Lung (tissue), 16 donors: ENCODE measurements around the gene CD48. TPM values are rescaled to one million over a fixed set of nuclear protein-coding genes. Genes with fewer than 3 reads are reported as not detected.

Experiments used
- ATAC-seq: fragments of 200-7000 bp; cut with Tn5 transposase; one replicate; pipeline ENCODE4 v1.9.1; 2020; ENCODE audit warnings: moderate number of reproducible peaks; ENCODE audit not compliant: insufficient read depth, low FRiP score
- DNase-seq, 3 donors: peaks; one replicate each; pipeline ENCODE4 v3.0.0-alpha.2; 2013 to 2017
- H3K27ac ChIP-seq, 2 donors: one replicate each; pipeline ENCODE4 v1.5.1; 2013; ENCODE audit warnings: mild to moderate bottlenecking in 2 of 2, moderate library complexity in 2 of 2, control low read depth in 1 of 2, inconsistent platforms in 1 of 2, low read depth in 1 of 2, low read length in 1 of 2
- H3K27me3 ChIP-seq, 3 donors: one replicate each; pipeline ENCODE4 v1.5.1; 2013; ENCODE audit warnings: low read length in 2 of 3; ENCODE audit not compliant: control insufficient read depth in 3 of 3, insufficient read depth in 3 of 3
- H3K36me3 ChIP-seq, 4 donors: one replicate each; pipeline ENCODE4 v1.5.1; 2013; ENCODE audit warnings: low read length in 4 of 4, mild to moderate bottlenecking in 1 of 4, moderate library complexity in 1 of 4; ENCODE audit not compliant: control insufficient read depth in 4 of 4, insufficient read depth in 4 of 4
- H3K4me1 ChIP-seq, 5 donors: one replicate each; pipeline ENCODE4 v1.5.1; 2013; ENCODE audit warnings: low read length in 5 of 5, mild to moderate bottlenecking in 2 of 5, moderate library complexity in 1 of 5; ENCODE audit not compliant: control insufficient read depth in 5 of 5, insufficient read depth in 5 of 5
- H3K4me3 ChIP-seq: one replicate; pipeline ENCODE4 v1.5.1; 2013; ENCODE audit warnings: mild to moderate bottlenecking, control low read depth, moderate library complexity
- H3K9ac ChIP-seq, 2 donors: one replicate each; pipeline ENCODE4 v1.5.1; 2013; ENCODE audit warnings: low read length in 2 of 2, control low read depth in 1 of 2; ENCODE audit not compliant: insufficient read depth in 1 of 2
- H3K9me3 ChIP-seq, 4 donors: one replicate each; pipeline ENCODE4 v1.5.1; 2013; ENCODE audit warnings: low read length in 3 of 4, mild to moderate bottlenecking in 1 of 4, moderate library complexity in 1 of 4; ENCODE audit not compliant: control insufficient read depth in 4 of 4, insufficient read depth in 3 of 4
- CTCF ChIP-seq: IDR thresholded peaks from 2 replicates; pipeline ENCODE4 v1.5.1; 2012; ENCODE audit warnings: mild to moderate bottlenecking; ENCODE audit errors: control extremely low read depth, extremely low read depth
- WGBS, 2 donors: extraction: QIAGEN DNeasy Blood & Tissue Kit; methylation state at CpG; one replicate each; pipeline ENCODE4 v1.1.7; 2013; 5-methylcytosine and 5-hydroxymethylcytosine counted together
- long read RNA-seq, 5 donors: transcript quantifications; one replicate each; lab custom pipeline, GENCODE V29; 2026
- polyA plus RNA-seq, 2 donors: library from polyadenylated mRNA; stranded (reverse); fragments of 200-250 nt; gene quantifications; one replicate each; pipeline ENCODE4 v1.2.1, GENCODE V29; 2013
- total RNA-seq, 2 donors: library from RNA; depleted of rRNA in 1 of 2; stranded (reverse); fragments of >200 nt in 1 of 2; gene quantifications; one replicate each; pipeline ENCODE4 v1.2.1, GENCODE V29; 2014 to 2021
- donor health status: control.
- donor health status: control.
- donor health status: Bipolar disorder and iron deficiency.
- donor health status: healthy.
- donor health status: DM: yes; HTN: yes; CAD: no.

Gene CD48
- total RNA-seq (10 to 100 TPM; 17.6 to 33.6 TPM), polyA plus RNA-seq (100 to 1,000 TPM in 1 of 2 donors, 10 to 100 TPM in 1; 16.4 to 126 TPM)
- long read RNA-seq, donor 1, partial matches to known transcripts: 0 of 6 reads
- long read RNA-seq, donor 1, other reads (novel, unspliced or antisense): 0 of 6 reads
- long read RNA-seq, donor 2, partial matches to known transcripts: 0 of 6 reads
- long read RNA-seq, donor 2, other reads (novel, unspliced or antisense): 0 of 6 reads
- long read RNA-seq, donor 3, partial matches to known transcripts: 0 of 1 reads
- long read RNA-seq, donor 3, other reads (novel, unspliced or antisense): 0 of 1 reads
- long read RNA-seq, donor 4, partial matches to known transcripts: 0 of 3 reads
- long read RNA-seq, donor 4, other reads (novel, unspliced or antisense): 0 of 3 reads
- long read RNA-seq, donor 5, transcript CD48-202 (4 exons, 1,126 nt): major isoform, 6 of 7 reads
- long read RNA-seq, donor 5, partial matches to known transcripts: 0 of 7 reads
- long read RNA-seq, donor 5, other reads (novel, unspliced or antisense): 0 of 7 reads

GRCh38 chr1:160711602-160712311 lies at the start of gene CD48:
Gene CD48, minus strand, starts transcription at chr1:160711822. Its CDS starts 59 bp downstream, at chr1:160711763.
- peak in 1 of 3 donors; percentile 31 for DNase-seq
- Histone ChIP-seq H3K4me1 (peaks cover 0 to 9% (median 0%) of the 10 kb centered on the region in 5 donors), H3K27me3 (no peaks in the 10 kb centered on the region), H3K36me3 (no peaks in the 10 kb centered on the region), H3K27ac (peak within 1 kb of the TSS in 1 of 2 donors; percentile 71), H3K9me3 (no peaks in the 10 kb centered on the region), H3K4me3 (no peak within 1 kb of the TSS), H3K9ac (no peak within 1 kb of the TSS)
- TF ChIP-seq CTCF: no peak
- WGBS, 2 donors: 20 to 34% methylated on average over 9 of the region's 9 CpGs
- no peak for ATAC-seq

- ATAC-seq (no peak), DNase-seq (no peak)
- no peak overlapping the region for H3K9ac ChIP-seq
- H3K27ac ChIP-seq: no peak overlapping the region
- TF ChIP-seq CTCF: no peak
- no peaks in the 10 kb centered on the region for H3K36me3 ChIP-seq
- no peak overlapping the region for H3K4me3 ChIP-seq
- H3K27me3 ChIP-seq: no peaks in the 10 kb centered on the region
- no peaks in the 10 kb centered on the region for H3K4me1 ChIP-seq
- no peaks in the 10 kb centered on the region for H3K9me3 ChIP-seq
- WGBS, 2 donors: 91 to 92% methylated on average over 4 of the region's 4 CpGs
Measured at GRCh38 chr1:160761046-160761445, 49.4 kb upstream of the CD48 start.

GRCh38 chr1:160759740-160760139 lies 48.1 kb upstream of the CD48 start:
- no peaks in the 10 kb centered on the region for H3K4me1 ChIP-seq
- H3K9me3 ChIP-seq: peaks cover 0 to 1% (median 0%) of the 10 kb centered on the region in 4 donors
- no peaks in the 10 kb centered on the region for H3K36me3 ChIP-seq
- no peak overlapping the region for H3K4me3 ChIP-seq
- ATAC-seq: no peak
- no peak overlapping the region for H3K27ac ChIP-seq
- no peak overlapping the region for H3K9ac ChIP-seq
- no peak for DNase-seq
- H3K27me3 ChIP-seq: no peaks in the 10 kb centered on the region
- no peak for TF ChIP-seq CTCF
